B cell (primary cell): ENCODE measurements around the gene METAP1D. TPM values are rescaled to one million over a fixed set of nuclear protein-coding genes. Genes with fewer than 3 reads are reported as not detected.

Source experiments
- ATAC-seq: fragments of 200-7000 bp; cut with Tn5 transposase; one replicate; pipeline ENCODE4 v1.10.0; 2021; ENCODE audit warnings: low read depth, mild to moderate bottlenecking, moderate number of reproducible peaks, moderate library complexity
- CTCF ChIA-PET: fragments of 350-600 bp; sonication (Branson Sonifier 250); formaldehyde crosslinking; loops from one replicate; lab custom pipeline; 2021; ENCODE audit warnings: antibody characterized with exemption, inconsistent platforms; lab: Charles Lee
- POLR2A ChIA-PET: fragments of 350-600 bp; sonication (Branson Sonifier 250); formaldehyde crosslinking; loops from one replicate; lab custom pipeline; 2021; ENCODE audit warnings: antibody characterized with exemption; lab: Charles Lee
- DNase-seq: peaks from one replicate; pipeline ENCODE4 v3.0.0; 2013
- H2AFZ ChIP-seq: 2 replicates; pipeline ENCODE4 v1.6.1; 2012; ENCODE audit warnings: mild to moderate bottlenecking, low read depth, low read length; ENCODE audit not compliant: insufficient read depth, poor library complexity, severe bottlenecking
- H3K27ac ChIP-seq, 2 donors: 1 replicate in 1 of 2; 2 replicates in 1 of 2; pipeline ENCODE4 v1.5.1; 2012 to 2013; ENCODE audit warnings: low read length in 2 of 2, mild to moderate bottlenecking in 2 of 2, moderate library complexity in 1 of 2
- H3K27me3 ChIP-seq, 4 experiments: fragments of 200-600 bp in 1 of 4; sonication (generic) in 1 of 4; replicated peaks in 1 of 4; 1 replicate in 2 of 4; 2 replicates in 2 of 4; pipeline versions ENCODE4 v1.6.1 to v1.7.0; 2013 to 2016; ENCODE audit warnings: low read length in 3 of 4, mild to moderate bottlenecking in 2 of 4, mixed read lengths in 1 of 4, moderate library complexity in 1 of 4; ENCODE audit not compliant: insufficient read depth in 4 of 4, control insufficient read depth in 3 of 4; ENCODE audit errors: control extremely low read depth in 1 of 4
- H3K36me3 ChIP-seq, 2 experiments: replicated peaks in 1 of 2; 1 replicate in 1 of 2; 2 replicates in 1 of 2; pipeline versions ENCODE4 v1.6.1 to v1.7.1; 2013; ENCODE audit warnings: low read length in 1 of 2; ENCODE audit not compliant: insufficient read depth in 2 of 2, control insufficient read depth in 1 of 2; ENCODE audit errors: control extremely low read depth in 1 of 2, extremely low read depth in 1 of 2
- H3K4me1 ChIP-seq, 2 donors: fragments of 200-600 bp in 1 of 2; sonication (generic) in 1 of 2; 1 replicate in 1 of 2; 2 replicates in 1 of 2; pipeline versions ENCODE4 v1.5.1 to v1.6.1; 2013 to 2017; ENCODE audit warnings: low read length in 2 of 2; ENCODE audit not compliant: control insufficient read depth in 2 of 2, insufficient read depth in 2 of 2
- H3K4me2 ChIP-seq: replicated peaks from 2 replicates; pipeline ENCODE3; 2012; ENCODE audit warnings: mild to moderate bottlenecking, low read depth, low read length; ENCODE audit not compliant: poor library complexity, severe bottlenecking
- H3K4me3 ChIP-seq, 5 experiments: fragments of 200-600 bp in 1 of 5; sonication (generic) in 1 of 5; 1 replicate in 3 of 5; 2 replicates in 2 of 5; pipeline versions ENCODE4 v1.5.1 to v1.7.0; 2011 to 2016; ENCODE audit warnings: low read length in 4 of 5, mild to moderate bottlenecking in 4 of 5, low read depth in 2 of 5, control low read depth in 1 of 5, moderate library complexity in 1 of 5; ENCODE audit not compliant: insufficient read depth in 1 of 5; ENCODE audit errors: control extremely low read depth in 1 of 5, extremely low read depth in 1 of 5
- H3K79me2 ChIP-seq: fragments of 200-600 bp; sonication (generic); one replicate; pipeline ENCODE4 v1.6.0; 2016; ENCODE audit warnings: low read length; ENCODE audit not compliant: control insufficient read depth, insufficient read depth
- H3K9ac ChIP-seq: fragments of 200-600 bp; sonication (generic); 2 replicates; pipeline ENCODE4 v1.6.1; 2017; ENCODE audit warnings: mild to moderate bottlenecking, low read length, moderate library complexity
- H3K9me3 ChIP-seq, 3 donors: one replicate each; pipeline versions ENCODE4 v1.6.1 to v1.7.1; 2013; ENCODE audit warnings: low read length in 2 of 3; ENCODE audit not compliant: control insufficient read depth in 2 of 3, insufficient read depth in 1 of 3; ENCODE audit errors: control extremely low read depth in 1 of 3
- H4K20me1 ChIP-seq: 2 replicates; pipeline ENCODE4 v1.6.0; 2012; ENCODE audit warnings: mild to moderate bottlenecking, low read length; ENCODE audit not compliant: insufficient read depth, control insufficient read depth, poor library complexity, severe bottlenecking
- H3K27ac Mint-ChIP-seq: one replicate; pipeline ENCODE4 v1.8.0; 2021; ENCODE audit warnings: mixed read lengths
- H3K27me3 Mint-ChIP-seq: one replicate; pipeline ENCODE4 v1.8.0; 2021; ENCODE audit warnings: mixed read lengths
- H3K4me1 Mint-ChIP-seq: one replicate; pipeline ENCODE4 v1.8.0; 2021; ENCODE audit warnings: mixed read lengths
- H3K4me3 Mint-ChIP-seq: one replicate; pipeline ENCODE4 v1.8.0; 2021; ENCODE audit warnings: mixed read lengths
- H3K9me3 Mint-ChIP-seq: one replicate; pipeline ENCODE4 v1.8.0; 2022; ENCODE audit warnings: mixed read lengths; ENCODE audit not compliant: insufficient read depth
- CTCF ChIP-seq: fragments of 200-600 bp; IDR thresholded peaks from one replicate; pipeline ENCODE4 v1.8.0; 2022; ENCODE audit warnings: antibody characterized with exemption, mild to moderate bottlenecking
- EZH2 ChIP-seq: IDR thresholded peaks from 2 replicates; pipeline ENCODE4 v1.6.1; 2012; ENCODE audit warnings: borderline replicate concordance, low read depth, mild to moderate bottlenecking, moderate library complexity, low read length; ENCODE audit not compliant: insufficient read depth, poor library complexity, severe bottlenecking
- WGBS: methylation state at CpG from one replicate; pipeline ENCODE4 v1.1.5; 2013; ENCODE audit warnings: missing lambda C conversion rate; ENCODE audit not compliant: insufficient coverage; 5-methylcytosine and 5-hydroxymethylcytosine counted together
- intact Hi-C: fragments of 100-400 bp; cut with micrococcal nuclease; formaldehyde crosslinking; loops from one replicate; pipeline ENCODE4 v1.10.0; 2022
- polyA plus RNA-seq: library from polyadenylated mRNA; depleted of rRNA; stranded (reverse); fragments of >200 nt; gene quantifications from 2 replicates; pipeline ENCODE4 v1.2.3, GENCODE V29; 2012
- total RNA-seq, 2 donors: library from RNA; stranded (reverse); fragments of 120-200 nt in 1 of 2; gene quantifications; 1 replicate in 1 of 2; 2 replicates in 1 of 2; pipeline versions ENCODE4 v1.2.3 to v1.2.4, GENCODE V29; 2013 to 2022

The METAP1D gene
- total and polyA plus RNA-seq, 2 donors (not counting 1 experiment from before 2014, with no cell fraction given) = 7.8 to 8.9 TPM

GRCh38 chr2:172085460-172086159 is 85.9 kb downstream of the METAP1D start, which contains the start of gene DLX1:
DLX1 (plus strand) TSS chr2:172085507; CDS start chr2:172085678, 171 bp downstream.
- H4K20me1 ChIP-seq = peaks cover 6% of the 10 kb centered on the region
- Mint-ChIP-seq H3K4me3 (peak within 1 kb of the TSS; percentile 79), H3K27ac (peak within 1 kb of the TSS; percentile 73), H3K27me3 (peaks cover 66% of the 10 kb centered on the region), H3K4me1 (peaks cover 41% of the 10 kb centered on the region), H3K9me3 (no peaks in the 10 kb centered on the region)
- H3K4me2 ChIP-seq = peak within 1 kb of the TSS; percentile 79
- H3K9ac ChIP-seq = peak within 1 kb of the TSS; percentile 50
- peak within 1 kb of the TSS; percentile 20 for H2AFZ ChIP-seq
- DNase-seq = no peak
- TF ChIP-seq CTCF = no peak
- no peak for TF ChIP-seq EZH2
- peak within 1 kb of the TSS; percentile 9 to 59 (median 43) for H3K4me3 ChIP-seq
- H3K79me2 ChIP-seq = no peaks in the 10 kb centered on the region
- intact Hi-C loops = no loop called here
- H3K4me1 ChIP-seq = peaks cover 54 to 79% of the 10 kb centered on the region in 2 donors
- H3K36me3 ChIP-seq = no peaks in the 10 kb centered on the region
- no peak within 1 kb of the TSS for H3K27ac ChIP-seq
- peak; percentile 47 for ATAC-seq
- CTCF ChIA-PET = interaction anchor here (1.0 to 10.1 kb wide), 2 partner anchors 11 to 19 kb away, joined by 3 to 58 read pairs; partner anchors contain the start of gene DLX2
- 7% methylated on average over 28 of the region's 34 CpGs for WGBS
- H3K9me3 ChIP-seq = peaks cover 2 to 94% (median 47%) of the 10 kb centered on the region in 3 donors
- H3K27me3 ChIP-seq = peaks cover 0 to 100% (median 93%) of the 10 kb centered on the region in 4 experiments
- POLR2A ChIA-PET = interaction anchor here (0.8 to 0.9 kb wide), 2 partner anchors 13 to 17 kb away, joined by 3 read pairs; partner anchors contain the start of gene DLX2
